ENCODE measurements around the gene CSRP1.
"Not testable (repeated sequence)": the region's sequence is repeated elsewhere in the genome, so short reads cannot be mapped to it uniquely, and the experiment has no call there.

CSRP1 gene

DNA sequence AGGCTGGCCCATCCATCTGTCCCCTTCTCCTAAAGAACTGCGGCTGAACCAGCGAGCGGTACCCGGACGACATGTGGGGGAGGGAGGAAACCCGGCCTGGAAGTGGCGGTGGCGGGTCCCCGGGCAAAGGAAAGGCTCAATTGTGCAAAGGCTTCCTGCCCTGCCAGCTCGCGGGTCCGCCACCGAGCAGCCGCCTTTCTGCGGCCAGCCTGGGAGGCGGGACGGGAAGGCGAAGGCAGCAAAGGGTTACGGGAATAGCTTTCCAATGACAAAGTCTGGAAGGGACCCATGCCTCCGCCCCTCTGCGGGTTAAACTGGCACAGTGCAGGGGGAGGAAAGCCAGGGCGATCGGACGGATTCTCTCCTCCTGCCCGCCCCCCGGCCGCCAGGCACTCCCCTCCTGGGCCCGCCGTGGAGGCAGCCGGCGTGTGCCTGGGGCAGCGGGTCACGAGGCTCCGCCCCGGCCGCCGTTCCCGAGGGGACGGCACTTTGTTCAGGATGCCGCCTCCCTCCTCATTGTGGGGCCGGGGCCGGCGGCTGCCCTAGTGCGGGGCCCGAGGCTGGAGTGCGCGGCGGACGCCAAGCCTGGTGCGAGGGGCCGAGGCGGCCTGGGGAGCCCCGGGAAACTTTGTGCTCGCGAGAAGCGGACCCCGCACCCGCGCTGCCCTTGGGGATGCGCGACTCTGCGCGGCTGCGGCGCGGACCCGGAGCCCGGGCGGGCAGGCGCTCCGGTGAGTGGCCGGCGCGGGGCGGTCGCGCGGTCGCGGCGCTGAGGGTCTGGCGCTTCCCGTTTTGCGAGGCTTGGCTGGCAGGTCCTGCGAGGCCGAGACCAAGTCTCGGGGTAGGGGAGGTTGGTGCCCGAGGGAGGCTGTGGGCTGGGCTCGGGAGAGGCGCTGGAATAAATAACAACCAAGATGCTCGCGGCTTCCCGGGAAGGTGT lies 32.0 kb upstream of the CSRP1 start, which contains the start of gene NAV1:
NAV1 (plus strand) TSS at position 516 of the 940 bp plus-strand sequence. CDS start 83,758 bp downstream, outside the sequence.
- H3K27ac ChIP-seq: no peak within 1 kb of the TSS
- DNase-seq (ENCODE audit: low read depth, low spot score): no peak

DNA sequence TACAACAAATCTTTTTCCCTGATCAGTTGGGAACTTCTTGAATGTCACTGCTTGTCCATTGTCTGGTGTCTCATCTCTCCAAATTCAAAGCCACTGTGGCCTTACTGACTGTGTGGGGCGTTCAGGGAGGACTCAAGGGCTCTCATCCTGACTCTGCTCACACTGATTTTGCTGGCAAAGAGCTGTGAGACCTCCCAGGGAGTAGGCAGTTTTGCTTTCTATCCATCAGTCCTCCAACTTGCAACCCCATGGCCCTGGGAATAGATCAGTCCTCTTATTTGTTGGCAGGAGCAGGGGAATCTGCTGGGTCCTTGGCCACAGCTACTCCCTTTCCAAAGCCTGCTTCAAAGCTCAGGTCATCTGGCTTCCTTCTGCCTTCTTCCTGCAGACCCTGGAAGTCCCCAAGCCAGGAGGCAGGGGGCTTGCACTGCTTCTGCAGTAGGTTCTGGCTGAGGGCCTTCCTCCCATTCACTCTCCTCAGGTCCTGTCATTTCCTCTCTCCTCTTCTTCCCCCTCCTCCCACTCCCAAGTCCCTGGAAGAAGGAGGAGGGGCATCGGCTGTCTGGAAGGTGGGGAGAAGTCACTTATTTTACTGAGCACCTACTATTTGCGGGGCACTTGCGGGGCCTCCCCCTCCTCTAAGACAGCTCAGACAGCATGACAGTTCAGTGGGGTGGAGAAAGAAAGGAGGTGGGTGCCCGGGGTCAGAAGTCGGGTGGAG lies 31.1 kb upstream of the CSRP1 start:
- no peak for DNase-seq (ENCODE audit: low read depth, low spot score)
- H3K27ac ChIP-seq: no peak overlapping the region

DNA sequence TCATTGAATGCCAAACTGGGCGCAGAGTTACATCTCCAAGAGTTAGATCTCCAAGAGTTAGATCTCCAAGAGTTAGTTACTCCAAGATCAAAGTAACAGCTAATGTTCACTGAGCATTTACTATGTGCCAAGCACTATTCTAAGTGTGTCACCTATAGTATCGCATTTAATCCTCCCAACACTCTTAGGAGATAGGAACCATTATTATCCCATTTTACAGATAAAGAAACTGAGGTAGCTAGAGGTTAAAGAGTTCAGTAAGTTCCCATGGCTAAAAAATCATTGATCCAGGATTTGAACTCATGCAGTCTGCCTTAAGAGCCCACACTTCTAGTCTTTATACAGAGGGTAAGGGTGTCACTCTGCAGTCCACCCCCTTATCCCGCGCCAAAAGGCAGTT lies 30.5 kb upstream of the CSRP1 start:
- no peak for DNase-seq (ENCODE audit: low read depth, low spot score)
- no peak overlapping the region for H3K27ac ChIP-seq

DNA sequence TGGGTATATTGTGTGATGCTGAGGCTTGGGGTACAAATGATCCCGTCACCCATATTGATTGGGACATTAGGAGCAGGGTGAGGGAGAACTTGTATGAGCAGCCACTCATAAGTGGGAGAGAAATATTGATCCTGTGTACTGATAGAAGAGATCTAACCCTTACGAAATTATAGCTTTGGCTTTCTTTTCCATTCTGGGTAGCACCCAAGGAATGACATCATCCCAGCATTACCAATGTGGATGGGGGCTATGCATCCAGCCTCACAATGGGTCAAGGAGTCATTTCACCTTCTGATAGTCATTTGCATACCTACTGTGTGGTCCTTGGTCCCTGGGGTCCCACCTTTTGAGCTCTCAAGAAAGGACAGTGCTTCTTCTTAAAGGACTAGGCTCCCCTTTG lies 30.1 kb upstream of the CSRP1 start:
- H3K27ac ChIP-seq: no peak overlapping the region
- DNase-seq (ENCODE audit: low read depth, low spot score): no peak

DNA sequence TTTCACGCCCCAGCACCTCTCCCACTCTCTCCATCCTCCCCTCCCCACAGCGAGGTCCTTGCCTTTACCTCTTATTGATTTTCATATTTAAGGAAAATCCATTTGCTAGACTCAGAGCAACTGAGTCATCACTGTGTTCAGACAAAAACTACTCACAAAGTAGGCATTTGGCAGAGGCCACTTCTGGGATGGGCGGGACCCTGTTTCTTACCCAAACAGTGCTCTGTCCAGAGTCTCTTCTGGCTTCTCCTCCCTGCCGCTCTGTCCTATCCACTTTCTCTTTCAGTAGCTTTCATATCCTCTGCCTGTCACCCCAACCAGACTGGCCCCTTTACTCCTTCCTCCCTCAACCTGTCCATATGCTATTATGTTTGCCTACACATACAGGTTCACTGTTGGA lies 29.6 kb upstream of the CSRP1 start:
- H3K27ac ChIP-seq: no peak overlapping the region
- no peak for DNase-seq (ENCODE audit: low read depth, low spot score)

DNA sequence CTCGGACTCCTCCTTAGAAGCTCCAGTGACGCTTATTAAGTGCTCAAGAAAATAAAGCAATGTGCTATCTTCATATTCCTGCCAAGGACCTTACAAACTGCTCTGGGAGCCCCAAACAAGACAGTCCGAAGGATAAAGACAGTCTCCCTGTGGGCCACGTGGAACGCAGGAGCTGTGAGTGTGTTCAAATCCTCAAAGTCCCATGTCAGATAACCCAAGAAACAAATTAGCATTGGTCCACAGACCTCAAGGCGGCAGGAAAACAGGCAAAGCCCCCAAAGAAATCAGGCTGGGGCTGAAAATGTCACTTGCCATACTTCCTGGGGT lies 29.0 kb upstream of the CSRP1 start:
- DNase-seq (ENCODE audit: low read depth, low spot score): no peak
- no peak overlapping the region for H3K27ac ChIP-seq

DNA sequence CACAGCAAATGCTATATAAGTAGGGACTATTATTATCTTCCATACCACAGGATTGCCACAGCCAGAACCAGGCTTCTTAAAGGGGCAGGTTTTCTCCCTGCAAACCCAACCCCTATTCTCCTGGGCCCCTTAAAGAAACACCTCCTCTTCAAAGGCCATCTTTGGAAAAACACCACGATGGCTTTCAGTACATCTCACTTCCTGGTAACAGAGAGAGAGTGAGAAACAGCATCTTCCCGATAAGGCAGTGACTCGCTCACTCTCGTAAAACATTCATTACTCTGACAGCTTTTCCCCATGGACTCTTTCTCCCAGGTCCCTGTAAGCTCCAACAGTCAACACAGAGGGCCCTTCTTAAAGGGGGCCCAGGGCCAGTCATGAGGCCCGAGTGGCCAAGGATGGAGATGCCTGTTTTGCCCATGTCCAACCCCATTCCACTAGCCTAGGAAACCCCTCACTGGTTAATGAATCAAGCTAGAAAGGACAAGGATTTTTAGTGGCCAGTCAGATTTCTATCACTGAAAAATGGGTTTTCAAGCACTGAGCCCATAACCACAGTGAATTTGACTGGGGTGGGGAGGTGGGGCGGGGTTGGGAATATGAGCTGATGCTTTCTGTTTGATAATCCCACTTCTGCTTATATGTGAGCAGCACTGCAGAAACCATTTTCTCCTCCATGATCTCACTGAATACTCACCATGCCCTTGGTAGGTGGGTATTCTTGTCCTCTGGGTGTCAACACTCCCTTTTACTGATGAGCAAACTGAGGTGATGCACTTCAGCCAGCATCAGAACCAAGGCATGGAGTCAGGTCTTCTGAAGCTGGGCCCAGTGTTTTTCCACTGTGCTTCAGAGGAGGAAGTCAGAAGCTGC lies 28.4 kb upstream of the CSRP1 start:
- no peak overlapping the region for H3K27ac ChIP-seq
- DNase-seq (ENCODE audit: low read depth, low spot score): no peak

DNA sequence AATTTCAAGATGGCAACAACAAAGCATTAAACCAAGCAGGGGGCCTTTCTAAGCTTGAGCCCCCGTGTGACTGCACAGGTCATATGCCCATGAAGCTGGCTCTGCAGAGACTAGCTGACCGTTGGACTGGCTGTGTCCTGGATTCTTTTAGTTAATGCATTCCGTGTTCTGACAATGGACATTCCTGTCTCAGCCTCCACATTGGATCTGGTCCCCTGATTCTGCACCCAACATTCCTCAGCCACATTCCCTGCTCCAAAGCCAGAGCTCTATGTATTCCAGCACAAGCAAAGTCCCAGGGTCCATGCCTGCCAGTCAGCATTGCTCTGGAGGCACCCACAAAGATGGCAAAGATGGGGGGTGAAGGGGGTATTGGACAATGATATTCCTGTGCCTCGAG lies 26.9 kb upstream of the CSRP1 start:
- DNase-seq (ENCODE audit: low read depth, low spot score): no peak
- no peak overlapping the region for H3K27ac ChIP-seq

DNA sequence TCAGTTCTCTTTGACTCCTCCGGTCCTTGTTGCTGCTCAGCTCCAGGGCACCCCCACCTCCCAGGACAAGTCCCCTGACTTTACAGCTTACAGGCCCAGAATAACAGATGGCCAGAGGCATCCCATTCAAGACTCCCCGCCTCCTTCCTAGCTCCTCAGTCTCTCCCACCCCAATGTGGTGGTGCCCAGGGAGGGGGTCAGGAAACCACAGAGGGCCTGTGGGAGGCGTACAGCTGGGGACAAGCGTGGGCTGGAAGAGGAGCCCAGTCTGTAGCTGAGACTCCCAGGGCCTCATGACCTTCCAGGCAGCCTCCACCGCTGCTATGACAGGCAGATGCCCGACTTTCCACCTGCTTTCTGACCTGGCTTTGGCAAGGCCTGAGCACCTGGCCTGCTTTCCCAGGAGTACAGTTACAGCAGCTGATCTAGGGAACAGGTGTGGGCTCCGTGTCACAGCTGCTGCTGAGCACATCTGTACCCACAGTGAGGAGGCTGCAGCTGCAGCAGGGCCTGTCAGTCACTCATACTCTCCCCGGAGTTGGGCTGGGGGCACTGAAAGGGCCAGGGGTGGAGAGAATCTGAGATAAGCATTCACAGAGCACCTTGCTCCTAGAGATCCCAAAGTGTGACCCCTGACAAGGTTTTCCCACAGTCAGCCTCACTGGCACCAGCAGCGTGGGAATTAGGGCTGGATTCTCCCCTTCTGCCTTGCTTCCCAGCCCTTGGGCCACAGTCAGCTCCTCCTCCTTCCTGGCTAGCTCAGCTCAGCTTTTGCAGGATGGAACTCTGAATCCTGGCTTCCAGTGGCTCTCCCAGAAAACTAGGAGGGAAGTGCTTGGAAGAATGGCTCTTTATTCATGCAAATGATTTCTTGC lies 24.9 kb upstream of the CSRP1 start:
- DNase-seq (ENCODE audit: low read depth, low spot score): no peak
- no peak overlapping the region for H3K27ac ChIP-seq

DNA sequence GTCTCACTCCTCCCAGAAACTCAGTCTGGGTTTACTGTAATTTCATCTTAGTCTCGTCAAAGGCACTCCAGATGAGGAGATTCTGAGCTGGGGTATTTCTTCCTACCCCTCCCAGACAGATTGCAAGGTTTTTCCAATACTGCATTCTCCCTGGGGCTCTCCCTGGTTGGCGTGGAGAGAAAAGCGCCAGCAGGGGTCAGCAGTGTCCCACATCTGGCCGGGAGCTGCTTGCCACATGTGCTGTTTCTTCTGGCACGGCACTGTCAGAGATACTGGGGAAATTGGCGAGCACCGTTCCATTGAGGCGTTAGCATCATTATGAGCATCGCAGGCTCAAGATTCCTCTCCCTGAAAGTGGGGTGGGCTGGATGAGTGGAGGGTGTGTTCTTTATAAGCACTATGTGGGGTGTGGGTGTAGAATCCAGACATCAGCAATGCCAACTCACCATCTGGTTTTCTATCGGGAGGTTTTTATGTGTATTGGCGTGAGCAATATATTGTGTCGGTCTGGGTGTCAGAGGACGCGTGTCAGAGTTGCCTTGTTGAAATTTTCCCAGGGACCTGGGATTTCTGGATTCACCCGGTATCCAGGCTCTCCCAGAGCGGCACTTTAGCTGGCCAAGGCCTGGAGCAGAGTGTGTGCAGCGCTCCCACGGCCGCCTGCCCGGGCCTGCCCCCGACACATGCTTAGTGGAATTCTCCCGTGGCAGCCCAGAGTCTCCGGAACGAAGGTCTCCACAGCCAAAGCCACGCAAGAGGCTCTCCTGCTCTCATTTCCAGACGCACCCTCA lies 24.0 kb upstream of the CSRP1 start:
- H3K27ac ChIP-seq: no peak overlapping the region
- DNase-seq (ENCODE audit: low read depth, low spot score): no peak

DNA sequence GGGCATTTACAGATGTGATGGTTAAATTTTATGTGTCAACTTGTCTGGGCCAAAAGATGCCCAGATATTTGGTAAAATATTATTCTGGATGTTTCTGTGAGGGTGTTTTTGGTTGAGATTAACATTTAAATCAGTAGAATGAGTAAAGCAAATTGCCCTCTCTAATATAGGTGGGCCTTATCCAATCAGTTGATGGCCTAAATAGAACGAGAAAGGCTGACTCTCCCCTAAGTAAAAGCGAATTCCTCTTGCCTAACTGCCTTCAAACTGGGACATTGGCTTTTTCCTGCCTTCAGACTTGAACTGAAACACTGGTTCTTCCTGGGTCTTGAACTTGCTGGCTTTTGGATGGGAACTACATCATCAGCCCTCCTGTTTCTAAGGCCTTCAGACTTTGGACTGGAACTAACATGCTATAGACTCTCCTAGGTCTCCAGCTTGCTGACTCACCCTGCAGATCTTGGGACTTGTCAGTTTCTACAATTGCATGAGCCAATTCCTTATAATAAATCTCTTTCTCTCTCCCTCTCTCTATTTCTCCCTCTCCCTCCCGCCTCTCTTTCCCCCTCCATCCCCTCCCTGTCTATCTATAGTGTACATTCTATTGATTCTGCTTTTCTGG lies 21.8 kb upstream of the CSRP1 start:
- no peak overlapping the region for H3K27ac ChIP-seq
- DNase-seq (ENCODE audit: low read depth, low spot score): no peak

DNA sequence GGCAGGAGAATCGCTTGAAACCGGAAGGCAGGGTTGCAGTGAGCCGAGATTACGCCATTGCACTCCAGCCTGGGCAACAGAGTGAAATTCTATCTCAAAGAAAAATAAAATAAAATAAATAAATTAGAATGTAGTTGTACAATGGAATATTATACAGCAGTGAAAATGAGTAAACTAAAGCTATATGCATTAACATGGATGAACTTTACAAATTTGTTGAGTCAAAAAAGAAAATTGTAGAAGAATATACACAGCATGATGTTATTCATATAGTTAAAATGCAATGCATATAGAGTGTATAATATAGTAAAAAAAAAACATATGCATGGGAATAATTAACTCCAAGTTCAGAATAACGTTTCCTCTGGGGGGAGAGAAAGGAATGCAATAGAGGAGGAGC lies 21.0 kb upstream of the CSRP1 start:
- DNase-seq (ENCODE audit: low read depth, low spot score): no peak
- no peak overlapping the region for H3K27ac ChIP-seq

DNA sequence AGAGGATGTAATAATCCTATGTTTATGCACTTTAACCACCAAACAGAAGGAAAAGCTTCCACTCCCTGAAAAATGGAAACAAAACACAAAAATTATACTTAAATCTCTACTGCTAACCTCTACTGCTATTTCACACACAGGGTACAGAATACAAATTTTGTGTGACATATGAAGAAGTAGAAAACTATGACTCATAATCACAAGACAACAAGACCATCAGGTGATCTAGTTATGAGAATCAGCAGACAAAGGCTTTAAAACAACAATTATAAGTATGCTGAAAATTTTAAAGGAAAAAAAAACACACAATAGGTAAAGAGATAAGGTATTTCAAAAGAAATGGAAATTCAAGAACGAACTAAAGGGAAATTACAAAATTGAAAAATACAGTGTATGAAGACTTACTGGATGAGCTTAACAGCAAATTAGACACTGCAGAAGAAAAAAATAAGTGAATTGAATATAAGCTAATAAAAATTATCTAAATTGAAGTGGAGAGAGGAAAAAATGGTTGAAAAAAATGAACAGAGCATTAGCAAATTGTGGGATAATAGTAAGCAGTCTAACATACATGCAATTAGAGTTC lies 18.4 kb upstream of the CSRP1 start:
- no peak for DNase-seq (ENCODE audit: low read depth, low spot score)
- H3K27ac ChIP-seq: no peak overlapping the region

DNA sequence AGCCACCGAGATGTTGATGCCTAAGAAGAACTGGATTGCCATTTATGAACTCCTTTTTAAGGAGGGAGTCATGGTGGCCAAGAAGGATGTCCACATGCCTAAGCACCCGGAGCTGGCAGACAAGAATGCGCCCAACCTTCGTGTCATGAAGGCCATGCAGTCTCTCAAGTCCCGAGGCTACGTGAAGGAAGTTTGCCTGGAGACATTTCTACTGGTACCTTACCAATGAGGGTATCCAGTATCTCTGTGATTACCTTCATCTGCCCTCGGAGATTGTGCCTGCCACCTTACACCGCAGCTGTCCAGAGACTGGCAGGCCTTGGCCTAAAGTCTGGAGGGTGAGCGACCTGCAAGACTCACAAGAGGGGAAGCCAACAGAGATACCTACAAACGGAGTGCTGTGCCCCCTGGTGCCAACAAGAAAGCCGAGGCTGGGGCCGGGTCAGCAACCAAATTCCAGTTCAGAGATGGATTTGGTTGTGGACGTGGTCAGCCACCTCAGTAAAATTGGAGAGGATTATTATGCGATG lies 13.2 kb upstream of the CSRP1 start:
- not testable (repeated sequence) for H3K27ac ChIP-seq; DNase-seq (ENCODE audit: low read depth, low spot score)

DNA sequence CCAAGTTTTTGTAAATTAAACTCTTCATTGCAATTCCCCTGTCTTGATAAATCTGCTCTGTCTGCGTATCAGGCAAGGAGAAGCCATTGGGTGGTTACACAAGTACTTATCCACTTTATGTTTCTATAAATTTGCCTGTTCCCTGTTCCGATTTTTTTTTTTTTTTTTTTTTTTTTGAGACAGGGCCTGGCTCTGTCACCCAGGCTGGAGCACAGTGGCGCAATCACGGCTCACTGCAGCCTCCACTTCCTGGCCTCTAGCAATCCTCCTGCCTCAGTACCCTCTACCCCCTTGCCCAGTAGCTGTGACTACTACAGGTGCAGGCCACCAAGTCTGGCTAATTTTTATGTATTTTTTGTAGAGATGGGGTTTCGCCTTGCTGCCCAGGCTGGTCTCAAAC lies 11.1 kb upstream of the CSRP1 start:
- no peak for DNase-seq (ENCODE audit: low read depth, low spot score)
- H3K27ac ChIP-seq: peak overlapping the region; percentile 69

DNA sequence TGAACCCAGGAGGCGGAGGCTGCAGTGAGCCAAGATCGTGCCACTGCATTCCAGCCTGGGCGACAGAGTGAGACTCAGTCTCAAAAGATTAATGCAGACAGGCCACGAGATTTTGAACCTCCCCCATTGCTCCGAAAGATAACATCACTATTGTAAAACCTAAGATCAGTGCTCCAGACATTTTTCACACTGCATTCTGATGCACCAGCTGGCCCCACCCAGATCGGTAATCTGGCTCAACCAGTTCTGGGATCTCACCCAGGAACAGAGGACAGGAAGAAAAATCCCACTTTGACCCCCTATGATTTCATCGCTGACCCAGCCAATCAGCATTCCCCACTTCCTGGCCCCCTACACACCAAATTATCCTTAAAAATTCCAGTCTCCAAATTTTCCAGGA lies 10.7 kb upstream of the CSRP1 start:
- no peak for DNase-seq (ENCODE audit: low read depth, low spot score)
- peak overlapping the region; percentile 69 for H3K27ac ChIP-seq

DNA sequence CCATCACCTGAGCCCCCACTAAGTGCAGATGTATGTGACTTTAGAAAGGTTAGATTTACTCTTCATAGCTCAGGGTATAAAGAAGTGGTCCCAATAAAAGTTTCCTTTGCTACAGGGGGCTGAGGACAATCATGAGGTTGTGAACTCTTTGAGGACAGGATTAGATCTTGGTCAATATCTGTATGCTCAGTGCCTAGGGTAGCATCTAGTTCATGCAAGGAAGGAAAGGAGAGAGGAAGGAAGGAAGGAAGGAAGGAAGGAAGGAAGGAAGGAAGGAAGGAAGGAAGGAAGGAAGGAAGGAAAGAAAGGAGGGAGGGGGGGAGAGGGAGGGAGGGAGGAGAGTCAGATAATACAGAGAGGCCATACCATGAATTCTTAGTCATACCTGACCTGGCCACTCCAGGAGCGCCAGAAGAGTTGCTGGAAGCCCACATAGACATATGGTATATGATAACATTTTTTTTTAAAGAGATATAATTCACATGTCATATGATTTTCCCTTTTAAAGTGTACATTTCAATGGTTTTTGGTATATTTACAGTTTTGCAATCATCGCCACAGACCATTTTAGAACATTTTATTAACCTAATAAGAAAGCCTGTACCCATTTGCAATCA lies 9.7 kb upstream of the CSRP1 start:
- no peak for DNase-seq (ENCODE audit: low read depth, low spot score)
- peak overlapping the region; percentile 69 for H3K27ac ChIP-seq
